Gastrocnemius medialis (tissue), 4 donors: ENCODE data around the gene CCP110.

Source experiments
- POLR2A ChIP-seq, 2 donors: fragments of 450-650 bp; IDR thresholded peaks; one replicate each; pipeline ENCODE4 v1.6.1; 2017; ENCODE audit warnings: antibody characterized with exemption in 2 of 2, mild to moderate bottlenecking in 2 of 2, moderate library complexity in 2 of 2
- TF ChIP-seq, protein P1 (sequence below), 5 experiments: fragments of 450-650 bp in 3 of 5; fragments of 200-600 bp in 2 of 5; sonication (generic) in 2 of 5; IDR thresholded peaks in 4 of 5; conservative IDR thresholded peaks in 1 of 5; 1 replicate in 4 of 5; 2 replicates in 1 of 5; pipeline ENCODE4 v1.5.1; 2016 to 2019; ENCODE audit warnings: antibody characterized with exemption in 5 of 5, mild to moderate bottlenecking in 3 of 5, moderate library complexity in 3 of 5

DNA sequence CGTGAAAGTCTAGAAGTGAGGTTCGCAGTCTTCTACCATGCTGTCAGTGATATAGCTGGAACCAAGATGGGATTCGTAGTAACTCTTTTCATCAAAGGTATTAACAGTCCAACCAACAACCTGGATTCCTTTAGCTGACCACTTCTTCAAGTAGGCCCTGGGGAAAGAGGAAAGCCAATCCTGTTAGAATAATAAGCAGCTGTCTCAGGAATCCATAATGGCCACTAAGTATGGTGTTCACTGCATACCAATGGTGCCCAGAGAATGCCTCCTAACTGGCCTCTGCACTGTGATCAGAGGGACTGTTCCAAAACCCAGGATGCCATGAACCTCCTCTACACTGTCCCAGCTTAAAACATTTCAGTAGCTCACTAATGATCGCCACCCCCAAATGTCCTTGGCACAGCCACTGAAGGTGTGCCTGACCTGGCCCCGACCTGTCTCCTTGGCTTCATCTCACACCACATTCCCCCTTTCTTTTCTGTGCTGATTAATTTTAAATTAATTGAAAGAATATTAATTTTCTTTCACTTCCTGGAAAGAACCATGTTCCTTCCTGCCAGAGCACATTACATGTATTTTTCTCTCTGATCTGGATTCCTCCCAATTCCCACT is 20.2 kb upstream of the CCP110 start:
- no peak for TF ChIP-seq POLR2A (IDR thresholded peaks at IDR 0.05)
- TF ChIP-seq, protein P1, sequence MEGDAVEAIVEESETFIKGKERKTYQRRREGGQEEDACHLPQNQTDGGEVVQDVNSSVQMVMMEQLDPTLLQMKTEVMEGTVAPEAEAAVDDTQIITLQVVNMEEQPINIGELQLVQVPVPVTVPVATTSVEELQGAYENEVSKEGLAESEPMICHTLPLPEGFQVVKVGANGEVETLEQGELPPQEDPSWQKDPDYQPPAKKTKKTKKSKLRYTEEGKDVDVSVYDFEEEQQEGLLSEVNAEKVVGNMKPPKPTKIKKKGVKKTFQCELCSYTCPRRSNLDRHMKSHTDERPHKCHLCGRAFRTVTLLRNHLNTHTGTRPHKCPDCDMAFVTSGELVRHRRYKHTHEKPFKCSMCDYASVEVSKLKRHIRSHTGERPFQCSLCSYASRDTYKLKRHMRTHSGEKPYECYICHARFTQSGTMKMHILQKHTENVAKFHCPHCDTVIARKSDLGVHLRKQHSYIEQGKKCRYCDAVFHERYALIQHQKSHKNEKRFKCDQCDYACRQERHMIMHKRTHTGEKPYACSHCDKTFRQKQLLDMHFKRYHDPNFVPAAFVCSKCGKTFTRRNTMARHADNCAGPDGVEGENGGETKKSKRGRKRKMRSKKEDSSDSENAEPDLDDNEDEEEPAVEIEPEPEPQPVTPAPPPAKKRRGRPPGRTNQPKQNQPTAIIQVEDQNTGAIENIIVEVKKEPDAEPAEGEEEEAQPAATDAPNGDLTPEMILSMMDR (IDR thresholded peaks at IDR 0.05 in 4 of 5, conservative IDR thresholded peaks at IDR 0.05 in 1 of 5) = no peak
